HL-60 (cell line): ENCODE data around the gene CLEC18A.
"Not testable (repeated sequence)": the region's sequence is repeated elsewhere in the genome, so short reads cannot be mapped to it uniquely, and the experiment has no call there.

Experiments
- DNase-seq, 2 experiments: peaks; one replicate each; pipeline ENCODE4 v3.0.0-alpha.2; 2010 to 2020; ENCODE audit warnings: low read depth in 1 of 2, low spot score in 1 of 2
- H3K27ac ChIP-seq: fragments of 250-450 bp; sonication (Bioruptor Pico); replicated peaks from 2 replicates; pipeline ENCODE4 v1.5.1; 2020; ENCODE audit warnings: mild to moderate bottlenecking, moderate library complexity
- H3K27me3 ChIP-seq: fragments of 250-450 bp; sonication (Bioruptor Pico); 2 replicates; pipeline ENCODE4 v1.5.1; 2021; ENCODE audit warnings: mild to moderate bottlenecking, moderate library complexity; ENCODE audit not compliant: insufficient read depth, poor library complexity, severe bottlenecking
- H3K4me3 ChIP-seq: replicated peaks from 2 replicates; pipeline ENCODE4 v1.5.1; 2011; ENCODE audit warnings: mild to moderate bottlenecking, control low read depth, low read length; ENCODE audit not compliant: insufficient read depth
- microRNA-seq: library from miRNA; unstranded; fragments of <30 nt; microRNA quantifications from one replicate; pipeline ENCODE4, GENCODE V29; 2018

The CLEC18A gene

GRCh38 chr16:70010615-70011014 lies 59.5 kb downstream of the CLEC18A start:
- not testable (repeated sequence) for DNase-seq, H3K27me3 ChIP-seq, H3K27ac ChIP-seq

DNA sequence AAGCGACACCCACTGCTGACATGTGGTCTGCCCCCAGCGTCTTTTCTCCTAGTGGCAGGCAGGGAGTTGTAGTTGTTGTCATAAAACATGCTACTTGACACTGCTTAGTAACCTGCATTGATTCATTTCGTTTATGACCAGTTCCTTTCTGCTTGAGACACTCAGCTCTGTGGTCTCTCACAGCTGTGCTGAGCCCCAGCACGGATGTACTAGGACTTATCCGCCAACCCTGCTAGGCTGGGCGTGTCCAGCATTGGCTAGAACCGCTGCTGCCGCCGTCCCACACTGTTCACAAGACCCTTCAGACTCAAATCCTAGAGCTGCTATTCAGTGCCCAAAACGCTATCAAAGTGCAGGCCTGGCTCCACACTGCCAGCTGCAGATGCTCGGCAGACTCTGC lies 60.0 kb downstream of the CLEC18A start:
- DNase-seq, H3K27me3 ChIP-seq, H3K4me3 ChIP-seq, H3K27ac ChIP-seq: not testable (repeated sequence)

More at GRCh38 chr16:70010615-70011014, 59.5 kb downstream of the CLEC18A start:
- H3K4me3 ChIP-seq = not testable (repeated sequence)

DNA sequence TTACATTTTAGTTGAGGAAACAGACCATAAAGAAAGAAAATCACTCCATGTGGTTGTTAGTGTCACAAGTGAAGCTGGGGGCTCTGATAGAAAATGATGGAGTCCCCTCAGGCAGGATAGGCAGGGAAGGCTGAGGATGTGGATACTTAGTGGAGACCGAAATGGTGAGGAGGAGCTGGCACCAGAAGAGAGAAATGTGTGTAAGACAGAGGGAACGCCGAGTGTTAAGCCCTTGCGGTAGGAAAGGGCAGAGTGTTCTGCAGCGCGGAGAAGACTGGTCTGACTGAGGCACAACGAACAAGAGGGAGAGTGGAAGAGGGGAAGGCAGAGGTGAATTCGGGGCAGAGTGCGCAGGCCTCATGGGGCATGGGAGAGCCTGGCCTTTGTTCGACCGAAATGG lies 61.2 kb downstream of the CLEC18A start:
- H3K27me3 ChIP-seq, H3K27ac ChIP-seq, H3K4me3 ChIP-seq, DNase-seq: not testable (repeated sequence)

DNA sequence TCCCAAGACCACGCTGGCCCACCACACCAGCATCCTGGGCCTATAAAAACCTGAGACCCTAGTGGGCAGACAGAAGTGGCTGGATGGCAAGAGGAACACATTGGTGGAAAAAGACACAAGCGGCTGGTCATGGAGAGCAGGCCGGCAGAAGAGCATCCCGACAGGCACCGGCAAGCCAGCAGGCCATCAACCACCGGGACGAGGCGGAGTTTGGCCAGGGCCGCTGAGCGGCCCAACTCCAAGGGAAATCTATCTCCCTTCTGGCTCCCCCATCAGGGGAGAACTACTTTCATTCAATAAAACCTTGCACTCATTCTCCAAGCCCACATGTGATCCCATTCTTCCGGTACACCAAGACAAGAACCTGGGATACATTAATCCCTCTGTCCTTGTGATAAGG lies 61.8 kb downstream of the CLEC18A start:
- H3K4me3 ChIP-seq, H3K27ac ChIP-seq, H3K27me3 ChIP-seq, DNase-seq: not testable (repeated sequence)

Small RNA genes lying within 50 kb of the gene (microRNA-seq; reads per million reads assigned to microRNA genes)
- 9,174 reads per million, percentile 97 among the genes with 10 or more reads in this experiment for gene MIR140
